ENCODE data around the gene PTPN20.

PTPN20 gene

DNA sequence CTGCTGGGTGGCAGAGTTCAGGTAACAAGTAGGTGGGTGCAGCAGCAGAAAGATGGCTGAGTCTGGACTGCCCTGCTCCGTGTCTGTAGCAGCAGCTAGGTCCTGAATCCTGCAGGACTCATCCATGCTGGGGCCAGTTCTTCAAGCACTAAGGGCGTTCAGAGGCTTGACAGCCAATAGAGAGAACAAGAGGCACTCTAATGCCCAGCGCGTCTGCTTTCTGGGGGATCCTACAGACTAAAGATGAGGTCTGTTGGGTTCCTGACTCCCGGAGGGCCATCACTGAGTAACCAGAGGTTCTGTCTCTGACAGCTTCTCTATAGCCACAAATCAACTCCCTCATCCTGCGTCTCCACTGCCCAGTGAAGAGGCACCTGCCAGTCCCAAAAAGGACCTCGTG is 125.5 kb downstream of the PTPN20 start:
- DNase-seq = no peak

DNA sequence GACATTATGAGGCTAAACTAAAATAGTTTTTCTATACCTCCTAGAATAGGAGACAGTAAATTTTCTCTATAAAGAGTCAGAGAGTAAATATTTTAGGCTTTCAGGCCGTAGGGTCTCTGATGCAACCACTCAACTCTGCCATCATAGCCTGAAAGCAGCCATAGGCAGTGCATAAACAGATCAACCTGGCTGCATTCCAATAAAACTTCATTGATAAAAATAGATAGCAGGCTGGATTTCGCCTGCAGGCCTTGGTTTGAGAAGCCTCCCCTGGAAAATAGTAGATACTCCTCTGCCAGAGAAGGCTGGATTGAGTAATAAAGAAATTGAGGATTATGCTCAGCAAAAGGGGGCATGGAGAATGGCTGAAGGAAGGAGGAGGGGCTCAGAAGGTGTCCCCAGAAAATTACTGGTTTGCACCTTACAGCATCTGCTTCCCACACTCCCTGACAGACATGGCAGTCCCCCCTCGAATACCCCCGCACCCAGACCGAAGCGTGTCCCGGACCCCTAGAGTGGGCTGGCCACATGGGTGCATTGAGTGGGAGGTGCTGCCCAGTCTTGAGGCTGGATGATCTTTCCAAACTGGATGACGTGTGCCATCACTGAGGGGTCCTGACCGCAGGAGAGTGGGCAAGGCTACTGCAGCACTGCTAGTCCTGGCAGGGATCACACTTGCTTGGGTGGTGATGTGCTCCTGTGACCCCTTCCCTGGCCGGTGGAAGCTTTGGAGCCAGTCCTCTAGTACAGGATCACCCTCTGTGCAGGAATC is 126.6 kb downstream of the PTPN20 start:
- no peak for DNase-seq

GRCh38 chr10:47038881-47039561 is 127.8 kb downstream of the PTPN20 start:
- no peak for DNase-seq

DNA sequence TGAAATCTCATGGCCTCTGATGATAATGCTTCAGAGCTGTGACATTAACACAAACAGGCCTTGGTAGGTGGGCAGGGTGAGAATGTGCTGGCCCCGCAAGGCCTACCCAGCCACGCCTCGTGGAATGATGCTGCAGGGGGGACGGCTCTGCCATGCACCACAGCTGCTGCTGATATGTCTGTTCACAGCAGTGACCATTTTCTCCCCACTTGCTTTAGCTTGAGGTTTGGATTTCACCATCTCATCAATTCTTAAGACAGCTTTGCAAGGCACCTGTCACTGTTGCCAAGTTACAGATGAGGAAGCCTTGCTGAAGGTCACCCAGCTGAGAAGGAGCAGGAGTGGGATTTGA is 128.3 kb downstream of the PTPN20 start:
- DNase-seq = no peak

GRCh38 chr10:47040041-47040491 is 128.8 kb downstream of the PTPN20 start:
- DNase-seq = no peak

GRCh38 chr10:47040681-47041080 is 129.5 kb downstream of the PTPN20 start:
- DNase-seq = no peak

- DNase-seq = no peak
Measured at GRCh38 chr10:47041396-47042198, 130.4 kb downstream of the PTPN20 start.

DNA sequence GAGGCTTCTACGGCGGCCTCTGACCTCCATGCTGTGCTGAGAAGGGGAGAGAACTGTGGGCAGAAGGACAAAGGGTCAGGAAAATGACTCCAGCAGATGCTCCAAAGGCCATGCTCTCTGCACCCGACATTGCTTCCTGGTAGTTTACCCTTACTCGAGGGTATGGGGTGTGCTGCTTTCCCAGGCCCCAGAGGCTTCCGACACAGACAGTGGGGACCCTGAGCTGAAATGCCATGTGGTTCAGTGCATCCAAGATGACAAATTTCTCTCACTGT is 130.9 kb downstream of the PTPN20 start:
- DNase-seq = no peak

DNA sequence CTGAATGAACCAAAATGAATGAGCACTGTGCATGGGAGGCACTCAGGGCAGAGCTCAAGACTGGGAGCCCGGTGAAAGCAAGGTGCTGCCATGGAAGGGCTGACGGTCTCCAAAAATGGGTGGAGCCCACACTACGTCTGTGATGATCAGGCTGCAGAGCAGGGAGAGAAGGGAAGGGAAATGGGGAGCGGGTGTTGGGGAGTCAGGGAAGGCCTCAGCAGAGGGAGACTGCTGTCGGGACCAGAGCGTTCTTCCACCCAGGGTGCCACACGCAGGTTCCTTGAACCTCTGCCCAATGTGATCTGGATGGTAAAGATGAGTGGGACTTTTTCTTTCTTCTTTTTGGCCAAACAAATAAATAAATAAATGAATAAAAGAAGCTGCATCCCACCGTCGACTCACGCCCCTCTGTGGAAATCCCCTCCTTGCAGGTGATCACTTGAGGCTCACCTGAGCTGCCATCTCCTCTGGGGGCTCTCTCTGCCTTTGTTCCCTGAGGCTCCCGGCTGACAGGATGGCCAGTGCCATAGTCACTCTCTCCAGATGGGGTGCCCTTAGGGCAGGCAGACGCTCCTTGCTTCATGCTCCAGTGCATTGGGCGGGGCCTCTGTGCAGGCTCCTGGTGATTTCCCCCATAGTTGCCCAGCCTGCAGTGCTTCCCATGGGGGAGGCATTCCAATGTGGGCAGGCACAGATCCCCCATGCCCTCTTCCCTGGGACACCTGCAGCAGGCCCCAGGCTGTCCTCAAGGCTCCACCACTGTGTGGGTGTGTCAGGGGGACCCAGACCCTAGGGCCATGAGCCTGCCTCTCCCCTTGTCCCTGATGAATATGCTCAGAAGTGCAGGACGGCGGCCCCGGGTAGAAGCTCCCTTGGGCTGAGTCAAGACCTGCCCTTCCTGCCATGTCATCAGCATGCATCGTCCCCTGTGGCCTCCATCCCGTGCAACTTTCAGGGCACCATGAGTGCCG is 131.8 kb downstream of the PTPN20 start:
- no peak for DNase-seq

- DNase-seq = no peak
Measured at GRCh38 chr10:47043928-47044538, 132.8 kb downstream of the PTPN20 start.

DNA sequence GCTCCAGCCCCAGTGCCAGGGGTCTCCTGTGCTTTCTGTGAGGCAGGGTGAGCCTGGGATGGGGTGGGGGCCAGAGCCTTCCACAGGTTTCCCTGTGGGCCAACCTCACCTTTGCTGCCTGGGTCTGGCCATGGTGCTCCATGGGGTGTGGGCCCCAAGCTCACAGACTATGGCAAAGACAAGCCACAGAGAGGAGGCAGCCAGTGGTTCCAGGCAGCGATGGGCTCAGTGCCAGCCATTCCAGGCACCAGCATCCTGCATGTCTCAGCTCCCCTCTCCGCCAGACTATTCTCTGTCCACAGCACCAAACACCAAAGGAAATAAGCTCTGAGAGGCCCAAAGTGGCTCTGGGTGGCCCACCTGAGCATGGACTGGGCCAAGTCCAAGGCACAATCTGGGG is 133.5 kb downstream of the PTPN20 start:
- DNase-seq = no peak

- no peak for DNase-seq
Measured at GRCh38 chr10:47045331-47045861, 134.2 kb downstream of the PTPN20 start.

GRCh38 chr10:47046321-47047126 is 135.3 kb downstream of the PTPN20 start:
- no peak for DNase-seq

DNA sequence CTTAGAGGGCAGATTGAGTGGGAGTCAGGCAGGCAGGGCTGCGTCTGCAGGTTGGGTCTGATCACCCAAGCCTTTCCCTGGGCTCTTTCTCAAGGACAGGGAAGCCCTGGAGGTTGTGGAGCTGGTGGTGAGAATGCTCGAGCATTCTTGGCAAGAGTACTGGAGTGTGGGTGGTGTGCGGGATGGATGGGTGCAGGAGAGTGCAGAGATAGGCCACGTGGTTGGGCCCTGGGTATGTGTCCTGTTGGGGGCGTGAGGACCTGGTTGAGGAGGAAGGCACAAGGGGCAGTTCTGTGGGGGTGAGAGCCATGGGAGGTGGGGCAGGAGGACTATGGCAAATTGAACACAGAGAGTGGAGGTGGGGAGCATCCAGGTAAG is 135.9 kb downstream of the PTPN20 start:
- no peak for DNase-seq

- DNase-seq = peak; percentile 67
Measured at GRCh38 chr10:47047577-47048525, 136.6 kb downstream of the PTPN20 start.

GRCh38 chr10:47048526-47048905 is 137.3 kb downstream of the PTPN20 start:
- no peak for DNase-seq

GRCh38 chr10:47049056-47049851 is 138.0 kb downstream of the PTPN20 start:
- DNase-seq = no peak

DNA sequence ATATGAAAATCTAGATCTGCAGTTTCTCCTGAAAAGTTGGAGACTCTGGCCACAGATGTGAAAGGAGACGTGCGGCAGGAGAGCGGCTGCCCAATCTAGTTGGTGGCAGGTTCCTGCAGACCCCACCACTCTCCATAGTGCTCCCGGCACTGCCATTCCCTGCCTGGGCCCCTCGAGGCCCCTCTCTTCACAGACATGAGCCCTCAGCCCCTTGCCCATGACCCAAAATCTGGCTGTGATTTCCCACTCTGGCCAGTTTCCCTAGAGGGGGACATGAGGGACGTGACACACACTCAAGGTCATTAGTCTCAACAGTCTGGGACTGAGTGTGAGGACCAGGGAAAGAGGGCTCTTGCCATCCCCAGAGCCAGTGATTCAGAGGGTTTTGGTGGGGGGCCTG is 138.7 kb downstream of the PTPN20 start:
- DNase-seq = no peak
